ENCODE results near the gene UROS.

- no peak for TF ChIP-seq EZH2 (IDR thresholded peaks at IDR 0.05; ENCODE audit: borderline replicate concordance, low read depth, low read length, severe bottlenecking)
- no peak for TF ChIP-seq POLR2AphosphoS5 (IDR thresholded peaks at IDR 0.05; ENCODE audit: insufficient read depth, low read depth, low read length)
- no peak for TF ChIP-seq JUN (IDR thresholded peaks at IDR 0.05; ENCODE audit: borderline replicate concordance, insufficient read depth, insufficient read length, low read depth)
These were observed 34.7 kb downstream of the UROS start for GRCh38 chr10:125788156-125789034.

All from endothelial cell of umbilical vein (primary cell).